ENCODE measurements around the gene CRYGB.
A peak's percentile ranks its signal among the peaks of the same experiment; 100 is the strongest.
"Not testable (repeated sequence)": the region's sequence is repeated elsewhere in the genome, so short reads cannot be mapped to it uniquely, and the experiment has no call there.

Gene CRYGB

GRCh38 chr2:208122248-208122647 is 23.7 kb downstream of the CRYGB start:
- H3K9me3 ChIP-seq (ENCODE audit: severe bottlenecking), result no peaks in the 10 kb centered on the region
- H3K4me1 ChIP-seq (ENCODE audit: insufficient read depth, poor library complexity, severe bottlenecking), result no peaks in the 10 kb centered on the region
- H3K27ac ChIP-seq (ENCODE audit: poor library complexity, severe bottlenecking), result no peak overlapping the region
- TF ChIP-seq CTCF (IDR thresholded peaks at IDR 0.05; ENCODE audit: poor library complexity, severe bottlenecking), result no peak
- ATAC-seq (ENCODE audit: low read depth), result no peak
- no peaks in the 10 kb centered on the region for H3K36me3 ChIP-seq (ENCODE audit: low read depth)
- H3K4me3 ChIP-seq (ENCODE audit: severe bottlenecking), result no peak overlapping the region
- no peak for DNase-seq (ENCODE audit: low spot score)
- H3K27me3 ChIP-seq (ENCODE audit: insufficient read depth, poor library complexity, severe bottlenecking), result no peaks in the 10 kb centered on the region

GRCh38 chr2:208118918-208119317 is 27.0 kb downstream of the CRYGB start:
- no peak for TF ChIP-seq CTCF (IDR thresholded peaks at IDR 0.05; ENCODE audit: poor library complexity, severe bottlenecking)
- DNase-seq (ENCODE audit: low spot score), result no peak
- no peak overlapping the region for H3K27ac ChIP-seq (ENCODE audit: poor library complexity, severe bottlenecking)
- no peak for ATAC-seq (ENCODE audit: low read depth)
- H3K27me3 ChIP-seq (ENCODE audit: insufficient read depth, poor library complexity, severe bottlenecking), result no peaks in the 10 kb centered on the region
- no peaks in the 10 kb centered on the region for H3K36me3 ChIP-seq (ENCODE audit: low read depth)
- H3K4me3 ChIP-seq (ENCODE audit: severe bottlenecking), result no peak overlapping the region
- H3K4me1 ChIP-seq (ENCODE audit: insufficient read depth, poor library complexity, severe bottlenecking), result no peaks in the 10 kb centered on the region
- H3K9me3 ChIP-seq (ENCODE audit: severe bottlenecking), result no peaks in the 10 kb centered on the region

- DNase-seq (ENCODE audit: low spot score); H3K4me1 ChIP-seq (ENCODE audit: insufficient read depth, poor library complexity, severe bottlenecking); H3K9me3 ChIP-seq (ENCODE audit: severe bottlenecking); H3K4me3 ChIP-seq (ENCODE audit: severe bottlenecking); H3K27ac ChIP-seq (ENCODE audit: poor library complexity, severe bottlenecking); H3K27me3 ChIP-seq (ENCODE audit: insufficient read depth, poor library complexity, severe bottlenecking); H3K36me3 ChIP-seq (ENCODE audit: low read depth); ATAC-seq (ENCODE audit: low read depth): not testable (repeated sequence)
Observed at GRCh38 chr2:208117390-208117789, 28.6 kb downstream of the CRYGB start.

GRCh38 chr2:208112969-208113368 is 33.0 kb downstream of the CRYGB start:
- ATAC-seq (ENCODE audit: low read depth) (peak; percentile 35; the same call in 1 of the 3 replicates), DNase-seq (ENCODE audit: low spot score) (no peak)
- H3K9me3 ChIP-seq (ENCODE audit: severe bottlenecking), result no peaks in the 10 kb centered on the region
- no peak for TF ChIP-seq CTCF (IDR thresholded peaks at IDR 0.05; ENCODE audit: poor library complexity, severe bottlenecking)
- H3K4me1 ChIP-seq (ENCODE audit: insufficient read depth, poor library complexity, severe bottlenecking), result no peaks in the 10 kb centered on the region
- H3K4me3 ChIP-seq (ENCODE audit: severe bottlenecking), result no peak overlapping the region
- no peaks in the 10 kb centered on the region for H3K36me3 ChIP-seq (ENCODE audit: low read depth)
- no peak overlapping the region for H3K27ac ChIP-seq (ENCODE audit: poor library complexity, severe bottlenecking)
- no peaks in the 10 kb centered on the region for H3K27me3 ChIP-seq (ENCODE audit: insufficient read depth, poor library complexity, severe bottlenecking)

GRCh38 chr2:208112273-208112745 is 33.6 kb downstream of the CRYGB start:
- H3K4me1 ChIP-seq (ENCODE audit: insufficient read depth, poor library complexity, severe bottlenecking); H3K27me3 ChIP-seq (ENCODE audit: insufficient read depth, poor library complexity, severe bottlenecking); ATAC-seq (ENCODE audit: low read depth); H3K4me3 ChIP-seq (ENCODE audit: severe bottlenecking); H3K9me3 ChIP-seq (ENCODE audit: severe bottlenecking); H3K27ac ChIP-seq (ENCODE audit: poor library complexity, severe bottlenecking); H3K36me3 ChIP-seq (ENCODE audit: low read depth); DNase-seq (ENCODE audit: low spot score): not testable (repeated sequence)

- Histone ChIP-seq H3K9me3 (ENCODE audit: severe bottlenecking) (no peaks in the 10 kb centered on the region), H3K36me3 (ENCODE audit: low read depth) (no peaks in the 10 kb centered on the region), H3K4me3 (ENCODE audit: severe bottlenecking) (no peak overlapping the region), H3K27me3 (ENCODE audit: insufficient read depth, poor library complexity, severe bottlenecking) (no peaks in the 10 kb centered on the region), H3K4me1 (ENCODE audit: insufficient read depth, poor library complexity, severe bottlenecking) (no peaks in the 10 kb centered on the region), H3K27ac (ENCODE audit: poor library complexity, severe bottlenecking) (no peak overlapping the region)
- DNase-seq (ENCODE audit: low spot score), result no peak
- TF ChIP-seq CTCF (IDR thresholded peaks at IDR 0.05; ENCODE audit: poor library complexity, severe bottlenecking), result no peak
- ATAC-seq (ENCODE audit: low read depth), result no peak
Observed at GRCh38 chr2:208103616-208104015, 42.3 kb downstream of the CRYGB start.

Measured in RWPE2 (cell line).